ENCODE results near the gene PTPA.

DNA sequence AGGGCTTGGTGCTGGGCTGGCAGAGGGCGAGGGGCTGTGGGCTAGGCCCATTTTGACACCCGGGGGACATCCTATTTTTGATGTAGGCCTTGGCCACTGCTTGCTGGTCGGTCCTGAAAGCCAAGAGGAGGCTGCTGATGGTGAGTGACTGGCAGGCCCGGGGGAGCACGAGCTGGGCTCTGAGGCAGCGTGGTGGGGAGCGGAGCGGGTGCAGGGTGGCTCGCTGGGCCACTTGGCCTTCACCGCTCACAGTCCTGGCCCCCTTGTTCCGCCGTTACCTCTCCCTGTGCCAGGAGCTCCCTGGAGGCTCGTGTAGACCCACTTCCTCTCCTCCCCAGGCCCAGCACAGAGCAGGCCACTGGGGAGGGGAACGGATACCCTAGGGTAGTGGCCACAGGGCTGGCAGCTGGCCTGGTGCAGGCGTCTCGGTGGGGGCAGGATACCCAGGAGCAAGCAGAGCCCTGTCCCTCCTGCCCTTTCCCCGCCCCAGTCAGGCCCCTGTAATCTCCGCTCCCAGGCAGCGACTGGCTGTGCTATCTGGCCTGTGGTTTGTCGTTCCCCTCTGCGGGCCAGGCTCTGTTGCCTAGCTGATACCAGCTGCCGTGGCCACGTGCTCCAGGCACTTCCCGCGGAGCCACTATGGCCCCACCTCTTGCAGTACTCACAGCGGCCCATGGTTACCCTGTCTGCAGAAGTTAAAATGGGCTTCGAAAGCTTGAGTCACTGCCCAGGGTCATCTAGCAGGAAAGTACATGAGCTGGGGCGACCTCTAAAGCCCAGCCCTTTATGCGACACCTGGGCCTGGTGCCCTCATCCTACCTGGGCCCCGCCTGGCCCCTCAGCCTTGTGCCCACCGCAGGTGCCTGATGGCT, 42.0 kb upstream of the PTPA start:
- TF ChIP-seq POLR2A (conservative IDR thresholded peaks at IDR 0.05) (no peak), MAFF (IDR thresholded peaks at IDR 0.05; ENCODE audit: low read length) (no peak), COPS2 (conservative IDR thresholded peaks at IDR 0.05) (no peak), YBX1 (IDR thresholded peaks at IDR 0.05) (no peak), NR3C1 (CRISPR knock-in tag; IDR thresholded peaks at IDR 0.05) (no peak)
- TF ChIP-seq, protein P1, sequence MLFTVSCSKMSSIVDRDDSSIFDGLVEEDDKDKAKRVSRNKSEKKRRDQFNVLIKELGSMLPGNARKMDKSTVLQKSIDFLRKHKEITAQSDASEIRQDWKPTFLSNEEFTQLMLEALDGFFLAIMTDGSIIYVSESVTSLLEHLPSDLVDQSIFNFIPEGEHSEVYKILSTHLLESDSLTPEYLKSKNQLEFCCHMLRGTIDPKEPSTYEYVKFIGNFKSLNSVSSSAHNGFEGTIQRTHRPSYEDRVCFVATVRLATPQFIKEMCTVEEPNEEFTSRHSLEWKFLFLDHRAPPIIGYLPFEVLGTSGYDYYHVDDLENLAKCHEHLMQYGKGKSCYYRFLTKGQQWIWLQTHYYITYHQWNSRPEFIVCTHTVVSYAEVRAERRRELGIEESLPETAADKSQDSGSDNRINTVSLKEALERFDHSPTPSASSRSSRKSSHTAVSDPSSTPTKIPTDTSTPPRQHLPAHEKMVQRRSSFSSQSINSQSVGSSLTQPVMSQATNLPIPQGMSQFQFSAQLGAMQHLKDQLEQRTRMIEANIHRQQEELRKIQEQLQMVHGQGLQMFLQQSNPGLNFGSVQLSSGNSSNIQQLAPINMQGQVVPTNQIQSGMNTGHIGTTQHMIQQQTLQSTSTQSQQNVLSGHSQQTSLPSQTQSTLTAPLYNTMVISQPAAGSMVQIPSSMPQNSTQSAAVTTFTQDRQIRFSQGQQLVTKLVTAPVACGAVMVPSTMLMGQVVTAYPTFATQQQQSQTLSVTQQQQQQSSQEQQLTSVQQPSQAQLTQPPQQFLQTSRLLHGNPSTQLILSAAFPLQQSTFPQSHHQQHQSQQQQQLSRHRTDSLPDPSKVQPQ (CRISPR knock-in tag; IDR thresholded peaks at IDR 0.05; ENCODE audit: borderline replicate concordance), result no peak; the same call in 1 of the 2 replicates
- TF ChIP-seq, protein P2, sequence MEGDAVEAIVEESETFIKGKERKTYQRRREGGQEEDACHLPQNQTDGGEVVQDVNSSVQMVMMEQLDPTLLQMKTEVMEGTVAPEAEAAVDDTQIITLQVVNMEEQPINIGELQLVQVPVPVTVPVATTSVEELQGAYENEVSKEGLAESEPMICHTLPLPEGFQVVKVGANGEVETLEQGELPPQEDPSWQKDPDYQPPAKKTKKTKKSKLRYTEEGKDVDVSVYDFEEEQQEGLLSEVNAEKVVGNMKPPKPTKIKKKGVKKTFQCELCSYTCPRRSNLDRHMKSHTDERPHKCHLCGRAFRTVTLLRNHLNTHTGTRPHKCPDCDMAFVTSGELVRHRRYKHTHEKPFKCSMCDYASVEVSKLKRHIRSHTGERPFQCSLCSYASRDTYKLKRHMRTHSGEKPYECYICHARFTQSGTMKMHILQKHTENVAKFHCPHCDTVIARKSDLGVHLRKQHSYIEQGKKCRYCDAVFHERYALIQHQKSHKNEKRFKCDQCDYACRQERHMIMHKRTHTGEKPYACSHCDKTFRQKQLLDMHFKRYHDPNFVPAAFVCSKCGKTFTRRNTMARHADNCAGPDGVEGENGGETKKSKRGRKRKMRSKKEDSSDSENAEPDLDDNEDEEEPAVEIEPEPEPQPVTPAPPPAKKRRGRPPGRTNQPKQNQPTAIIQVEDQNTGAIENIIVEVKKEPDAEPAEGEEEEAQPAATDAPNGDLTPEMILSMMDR (IDR thresholded peaks at IDR 0.05 in 2 of 3, conservative IDR thresholded peaks at IDR 0.05 in 1 of 3; ENCODE audit: insufficient read depth in 2 of 3, low read depth in 1 of 3, low read length in 3 of 3), result peak; percentile 26 to 47 (median 36); a peak in 4 of 6 replicates
